ENCODE data around the gene FIS1. TPM values are rescaled to one million over a fixed set of nuclear protein-coding genes. Genes with fewer than 3 reads are reported as not detected.

FIS1 gene
- total RNA-seq, 1 donor = 83.9 TPM

GRCh38 chr7:101240226-101241014 is 4.5 kb downstream of the FIS1 start:
- Histone ChIP-seq H3K4me3 (ENCODE audit: low read length) (no peak overlapping the region), H3K27me3 (ENCODE audit: insufficient read depth, low read length) (no peaks in the 10 kb centered on the region), H3K9me3 (ENCODE audit: low read depth, low read length) (no peaks in the 10 kb centered on the region), H3K4me1 (ENCODE audit: insufficient read depth, low read length) (peaks cover 43% of the 10 kb centered on the region)

DNA sequence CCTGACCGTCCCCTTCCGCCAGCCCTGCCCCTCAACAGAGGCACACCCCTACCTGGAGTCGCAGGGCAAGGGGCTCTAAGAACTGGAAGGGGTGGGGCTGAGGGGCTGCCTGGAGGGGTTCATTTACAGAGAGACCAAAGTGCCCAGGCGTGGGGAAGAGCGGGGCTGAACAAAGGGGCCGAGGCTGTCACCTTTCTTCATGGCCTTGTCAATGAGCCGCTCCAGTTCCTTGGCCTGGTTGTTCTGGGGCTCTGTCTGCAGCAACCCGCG is 5.0 kb downstream of the FIS1 start:
- peaks cover 38% of the 10 kb centered on the region for H3K4me1 ChIP-seq (ENCODE audit: insufficient read depth, low read length)
- no peak overlapping the region for H3K4me3 ChIP-seq (ENCODE audit: low read length)
- no peaks in the 10 kb centered on the region for H3K9me3 ChIP-seq (ENCODE audit: low read depth, low read length)
- no peaks in the 10 kb centered on the region for H3K27me3 ChIP-seq (ENCODE audit: insufficient read depth, low read length)

- Histone ChIP-seq H3K27me3 (ENCODE audit: insufficient read depth, low read length) (no peaks in the 10 kb centered on the region), H3K4me3 (ENCODE audit: low read length) (no peak overlapping the region), H3K4me1 (ENCODE audit: insufficient read depth, low read length) (peaks cover 38% of the 10 kb centered on the region), H3K9me3 (ENCODE audit: low read depth, low read length) (no peaks in the 10 kb centered on the region)
These were observed 5.5 kb downstream of the FIS1 start for GRCh38 chr7:101239191-101239950.

GRCh38 chr7:101238226-101239182 is 6.4 kb downstream of the FIS1 start:
- Histone ChIP-seq H3K4me3 (ENCODE audit: low read length) (no peak overlapping the region), H3K27me3 (ENCODE audit: insufficient read depth, low read length) (no peaks in the 10 kb centered on the region)

DNA sequence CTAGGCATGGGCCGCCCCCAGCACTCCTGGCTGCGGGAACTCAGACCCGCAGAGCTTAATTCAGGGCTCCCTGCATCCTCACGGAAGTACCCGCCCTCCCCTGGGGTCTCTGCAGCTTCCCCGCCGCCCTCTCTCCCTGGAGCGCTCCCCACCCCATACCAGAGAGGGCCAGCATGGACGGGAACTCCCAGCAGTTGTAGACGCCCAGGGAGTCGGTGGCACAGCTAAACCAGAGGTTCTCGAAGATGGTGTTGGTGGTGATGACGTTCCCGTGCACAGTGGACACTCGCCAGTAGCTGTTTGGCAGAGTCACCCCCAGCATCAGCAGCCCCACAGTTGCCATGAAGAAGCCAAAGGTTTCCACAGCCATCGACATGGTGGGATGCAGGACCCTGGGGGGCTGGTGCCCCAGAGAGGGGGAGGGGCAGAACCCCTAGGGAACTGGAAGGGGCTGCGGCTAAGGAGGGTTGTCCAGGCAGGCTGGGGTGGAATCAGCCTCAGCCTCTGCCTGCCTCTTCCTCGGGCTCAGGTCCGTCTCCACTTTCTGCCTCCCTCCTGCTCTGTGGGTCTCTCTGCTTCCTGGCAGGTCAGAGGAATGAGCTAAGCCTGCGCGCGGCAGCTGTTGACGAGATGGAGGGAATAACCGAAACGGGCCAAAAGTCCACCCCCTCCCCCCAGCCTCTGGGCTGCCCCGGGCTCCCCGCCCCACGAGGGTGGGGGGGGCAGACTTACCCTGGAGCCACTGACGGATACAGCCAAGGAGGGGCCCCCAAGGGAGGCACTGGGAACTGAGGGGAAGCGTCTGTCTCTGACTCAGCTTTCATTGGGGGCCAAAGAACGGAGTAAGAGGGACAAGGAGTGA is 7.4 kb downstream of the FIS1 start, which contains the start of gene CLDN15:
Gene CLDN15 (minus strand): TSS at position 597 of the 862 bp plus-strand sequence. CDS start 221 bp downstream, at position 376.
- Histone ChIP-seq H3K9me3 (ENCODE audit: low read depth, low read length) (no peaks in the 10 kb centered on the region), H3K27me3 (ENCODE audit: insufficient read depth, low read length) (no peaks in the 10 kb centered on the region), H3K4me1 (ENCODE audit: insufficient read depth, low read length) (peaks cover 25% of the 10 kb centered on the region), H3K4me3 (ENCODE audit: low read length) (no peak within 1 kb of the TSS)

More at GRCh38 chr7:101238226-101239182, 6.4 kb downstream of the FIS1 start:
- Histone ChIP-seq H3K4me1 (ENCODE audit: insufficient read depth, low read length) (peaks cover 31% of the 10 kb centered on the region), H3K9me3 (ENCODE audit: low read depth, low read length) (no peaks in the 10 kb centered on the region)

DNA sequence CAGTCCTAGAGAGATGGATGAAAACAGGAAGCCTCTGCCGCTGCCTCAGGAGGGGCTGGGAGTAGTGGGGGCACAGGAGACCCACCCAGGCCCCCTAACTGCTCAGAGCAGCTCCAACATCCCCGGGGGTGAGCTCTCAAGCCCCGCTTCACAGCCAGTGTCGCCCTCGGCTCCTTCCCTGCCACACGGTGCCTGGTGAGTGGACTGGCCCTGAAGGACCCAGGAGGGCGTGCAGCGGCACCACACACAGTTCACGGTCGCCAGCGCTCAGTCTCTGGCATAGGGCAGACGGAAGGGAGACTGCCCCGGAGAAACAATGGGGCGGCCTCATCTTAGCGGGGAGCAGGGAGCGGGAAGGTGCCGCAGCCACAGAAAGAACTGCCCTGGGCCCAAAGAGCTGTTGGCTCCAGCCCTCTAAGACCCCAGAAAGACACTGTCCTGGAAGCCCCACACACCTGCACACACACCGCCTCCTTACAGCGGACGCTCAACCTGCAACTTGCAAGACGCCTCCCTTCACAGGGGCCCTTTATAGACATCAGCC is 8.5 kb downstream of the FIS1 start:
- no peak overlapping the region for H3K4me3 ChIP-seq (ENCODE audit: low read length)
- H3K4me1 ChIP-seq (ENCODE audit: insufficient read depth, low read length) = peaks cover 14% of the 10 kb centered on the region
- no peaks in the 10 kb centered on the region for H3K27me3 ChIP-seq (ENCODE audit: insufficient read depth, low read length)
- no peaks in the 10 kb centered on the region for H3K9me3 ChIP-seq (ENCODE audit: low read depth, low read length)

GRCh38 chr7:101235522-101235921 is 9.4 kb downstream of the FIS1 start:
- Histone ChIP-seq H3K4me3 (ENCODE audit: low read length) (no peak overlapping the region), H3K9me3 (ENCODE audit: low read depth, low read length) (no peaks in the 10 kb centered on the region), H3K27me3 (ENCODE audit: insufficient read depth, low read length) (no peaks in the 10 kb centered on the region)

DNA sequence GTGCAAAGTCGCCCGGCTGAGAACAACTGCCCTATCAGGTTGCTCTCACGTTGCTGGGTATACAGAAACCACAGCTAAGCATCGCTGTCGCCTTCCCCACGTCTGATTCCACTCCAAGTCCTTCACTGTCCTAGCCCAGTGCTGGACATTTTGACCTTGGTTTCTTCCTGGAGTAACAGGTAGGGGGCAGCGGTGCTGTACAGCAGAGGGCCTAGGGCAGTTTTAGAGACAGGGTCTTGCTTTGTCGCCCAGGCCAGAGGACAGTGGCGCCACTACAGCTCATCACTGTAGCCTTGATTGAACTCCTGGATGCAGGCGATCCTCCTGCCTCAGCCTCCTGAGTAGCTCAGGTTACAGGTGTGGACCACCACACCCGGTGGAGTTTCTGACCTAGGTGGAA is 9.8 kb downstream of the FIS1 start:
- H3K4me3 ChIP-seq (ENCODE audit: low read length) = no peak overlapping the region
- H3K9me3 ChIP-seq (ENCODE audit: low read depth, low read length) = no peaks in the 10 kb centered on the region
- no peaks in the 10 kb centered on the region for H3K27me3 ChIP-seq (ENCODE audit: insufficient read depth, low read length)
- peaks cover 6% of the 10 kb centered on the region for H3K4me1 ChIP-seq (ENCODE audit: insufficient read depth, low read length)

More at GRCh38 chr7:101235522-101235921, 9.4 kb downstream of the FIS1 start:
- H3K4me1 ChIP-seq (ENCODE audit: insufficient read depth, low read length) = peaks cover 6% of the 10 kb centered on the region

- no peak overlapping the region for H3K4me3 ChIP-seq (ENCODE audit: low read length)
- no peaks in the 10 kb centered on the region for H3K9me3 ChIP-seq (ENCODE audit: low read depth, low read length)
- H3K27me3 ChIP-seq (ENCODE audit: insufficient read depth, low read length) = no peaks in the 10 kb centered on the region
- H3K4me1 ChIP-seq (ENCODE audit: insufficient read depth, low read length) = peaks cover 6% of the 10 kb centered on the region
These were observed 10.2 kb downstream of the FIS1 start for GRCh38 chr7:101234636-101235035.

DNA sequence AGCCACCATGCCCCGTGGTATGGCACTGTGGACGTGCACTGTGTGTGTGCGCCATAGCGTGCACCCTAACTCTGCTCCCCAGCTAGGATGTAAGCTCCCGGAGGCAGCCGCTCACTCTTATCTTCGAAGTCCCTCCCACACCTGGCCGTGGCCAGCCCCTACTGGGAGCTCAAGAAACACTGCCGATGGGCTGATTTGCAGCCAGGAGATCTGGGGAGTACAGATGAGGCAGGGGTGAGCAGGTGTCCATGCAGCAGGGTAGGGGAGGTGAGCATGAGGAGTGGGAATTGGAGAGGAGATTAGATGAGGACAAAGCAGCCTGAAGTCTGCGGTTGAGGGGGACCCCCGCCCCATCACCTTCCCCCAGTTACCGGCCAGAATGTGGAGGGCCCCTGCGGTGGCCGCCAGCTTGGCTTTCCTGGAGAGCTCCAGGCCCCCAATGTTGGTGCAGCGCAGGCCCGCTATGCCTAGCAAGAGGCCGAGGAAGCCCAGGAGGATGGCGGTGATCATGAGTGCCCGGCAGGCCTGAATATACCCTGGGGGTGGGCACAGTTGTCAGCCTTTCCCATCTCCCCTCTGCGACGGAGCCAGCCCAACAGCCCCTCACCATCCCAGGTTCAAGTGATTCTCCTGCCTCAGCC is 10.9 kb downstream of the FIS1 start:
- Histone ChIP-seq H3K27me3 (ENCODE audit: insufficient read depth, low read length) (no peaks in the 10 kb centered on the region), H3K4me3 (ENCODE audit: low read length) (no peak overlapping the region), H3K9me3 (ENCODE audit: low read depth, low read length) (no peaks in the 10 kb centered on the region), H3K4me1 (ENCODE audit: insufficient read depth, low read length) (no peaks in the 10 kb centered on the region)

DNA sequence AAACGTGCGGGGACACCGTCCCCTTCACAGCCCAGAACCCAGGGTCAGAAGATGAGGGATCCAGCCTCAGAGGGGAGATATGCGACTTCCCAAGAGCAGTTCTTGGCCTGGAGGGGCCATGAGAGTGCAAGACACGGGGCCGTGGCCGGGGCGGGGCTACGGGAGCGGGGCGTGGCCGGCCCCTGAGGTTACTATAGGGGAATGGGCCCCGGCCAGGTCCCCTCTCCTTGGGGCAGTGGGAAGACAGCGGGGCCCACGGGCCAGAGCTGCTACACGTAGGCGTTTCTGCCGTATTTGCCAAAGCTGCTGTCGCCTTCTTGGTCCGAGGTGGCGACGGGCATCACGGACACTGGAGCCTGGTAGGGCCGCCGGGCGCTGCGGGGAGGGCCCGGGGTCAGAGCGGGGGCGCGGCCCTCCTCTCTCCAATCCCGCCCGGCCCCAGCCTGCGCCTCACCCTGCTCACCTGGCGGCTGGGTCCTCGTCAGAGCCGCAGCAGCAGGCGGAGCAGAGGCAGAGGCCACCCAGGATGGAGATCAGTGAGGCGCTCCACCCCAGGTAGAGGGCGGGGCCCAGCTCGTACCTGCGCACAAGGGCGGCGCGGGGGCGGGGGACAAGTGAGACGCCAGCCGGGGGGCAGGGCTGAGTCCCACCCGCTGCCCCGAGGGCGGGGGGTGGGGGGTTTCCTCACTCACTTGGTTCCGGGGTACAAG is 12.6 kb downstream of the FIS1 start:
- Histone ChIP-seq H3K4me3 (ENCODE audit: low read length) (no peak overlapping the region), H3K4me1 (ENCODE audit: insufficient read depth, low read length) (no peaks in the 10 kb centered on the region), H3K9me3 (ENCODE audit: low read depth, low read length) (no peaks in the 10 kb centered on the region), H3K27me3 (ENCODE audit: insufficient read depth, low read length) (no peaks in the 10 kb centered on the region)

DNA sequence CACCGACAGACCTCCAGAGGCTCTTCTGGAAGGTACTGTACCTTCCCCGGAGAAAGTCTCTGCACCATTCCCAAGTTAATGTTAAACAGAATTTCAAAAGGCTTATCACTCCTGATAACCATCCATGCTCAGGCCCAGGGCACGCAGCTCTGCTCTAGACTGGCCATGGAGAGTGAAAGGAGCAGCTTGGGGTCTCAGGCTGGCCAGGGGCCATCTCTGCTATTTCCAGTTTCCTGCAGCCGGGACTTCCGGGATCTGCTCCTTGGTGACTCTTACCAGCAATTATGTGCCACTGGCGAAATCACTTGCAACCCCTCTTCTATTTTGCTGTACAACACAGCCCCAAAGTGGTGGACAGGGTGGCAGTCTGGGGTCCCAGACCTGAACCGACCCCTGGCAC is 13.2 kb downstream of the FIS1 start:
- Histone ChIP-seq H3K27me3 (ENCODE audit: insufficient read depth, low read length) (no peaks in the 10 kb centered on the region), H3K9me3 (ENCODE audit: low read depth, low read length) (no peaks in the 10 kb centered on the region)

DNA sequence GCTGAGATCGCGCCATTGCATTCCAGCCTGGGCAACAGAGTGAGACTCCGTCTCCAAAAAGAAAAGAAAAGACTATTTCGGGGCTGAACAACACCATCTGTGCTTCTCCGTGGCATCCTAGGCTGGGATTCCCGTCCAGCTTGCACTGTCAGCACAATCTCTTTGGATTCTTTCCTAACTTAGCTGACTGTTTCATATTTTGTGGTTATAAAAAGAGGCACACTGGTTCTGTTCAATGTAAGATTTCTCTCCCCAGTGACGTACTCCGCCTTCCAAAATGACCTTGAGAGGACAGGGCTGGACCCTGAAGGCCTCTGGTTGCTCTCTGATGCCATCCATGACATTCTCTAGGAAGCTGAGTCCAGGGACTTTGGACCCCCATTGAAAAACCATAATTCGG is 18.2 kb downstream of the FIS1 start:
- H3K9me3 ChIP-seq (ENCODE audit: low read depth, low read length) = no peaks in the 10 kb centered on the region
- no peaks in the 10 kb centered on the region for H3K4me1 ChIP-seq (ENCODE audit: insufficient read depth, low read length)
- no peak overlapping the region for H3K4me3 ChIP-seq (ENCODE audit: low read length)
- H3K27me3 ChIP-seq (ENCODE audit: insufficient read depth, low read length) = no peaks in the 10 kb centered on the region

More for the DNA sequence above, 13.2 kb downstream of the FIS1 start:
- H3K4me3 ChIP-seq (ENCODE audit: low read length) = no peak overlapping the region
- no peaks in the 10 kb centered on the region for H3K4me1 ChIP-seq (ENCODE audit: insufficient read depth, low read length)

All from mononuclear cell (primary cell).